ENCODE data around the gene IPO5. TPM values are rescaled to one million over a fixed set of nuclear protein-coding genes. Genes with fewer than 3 reads are reported as not detected.
A peak's percentile ranks its signal among the peaks of the same experiment; 100 is the strongest.
"Not testable (repeated sequence)": the region's sequence is repeated elsewhere in the genome, so short reads cannot be mapped to it uniquely, and the experiment has no call there.

Gene IPO5
- total RNA-seq, 8 experiments from 2014 or later, result 80.4 to 173 (median 129) TPM

DNA sequence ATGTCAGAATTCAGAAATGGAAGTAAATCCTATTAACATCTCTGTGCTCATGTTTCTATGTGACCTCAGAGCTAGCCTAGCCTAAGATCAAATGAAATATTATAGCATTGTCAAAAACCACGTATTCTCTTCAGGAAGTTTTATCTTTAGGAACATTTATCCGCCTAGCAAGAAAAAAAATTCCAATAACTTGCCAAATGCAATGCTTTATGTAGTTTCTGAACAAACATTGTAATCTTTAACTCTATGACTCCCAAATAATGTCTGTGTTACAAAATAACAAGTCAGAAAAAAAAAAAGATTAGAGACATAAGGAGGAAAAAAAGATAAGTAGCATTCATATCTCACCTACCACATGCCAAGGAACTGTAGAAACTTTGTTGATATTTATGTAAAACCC, 18.4 kb upstream of the IPO5 start:
- Histone ChIP-seq H3K4me1 (replicated peaks in 1 of 2) (peaks cover 3 to 14% of the 10 kb centered on the region in 2 donors), H3K4me3 (no peak overlapping the region), H3K27ac (no peak overlapping the region)
- in situ Hi-C loops (cut with MboI; ENCODE audit: low pct_unique_long_range_greater_than_20kb in 2 of 9, low sequenced_read_pairs in 9 of 9, unreplicated experiment in 9 of 9), result no loop called here
- whole genome bisulfite sequencing, 10 experiments, result 14 to 95% (median 86%) methylated on average over 1 to 2 of the region's 2 CpGs
- no peak for ATAC-seq (replicated peaks in 6 of 8)

DNA sequence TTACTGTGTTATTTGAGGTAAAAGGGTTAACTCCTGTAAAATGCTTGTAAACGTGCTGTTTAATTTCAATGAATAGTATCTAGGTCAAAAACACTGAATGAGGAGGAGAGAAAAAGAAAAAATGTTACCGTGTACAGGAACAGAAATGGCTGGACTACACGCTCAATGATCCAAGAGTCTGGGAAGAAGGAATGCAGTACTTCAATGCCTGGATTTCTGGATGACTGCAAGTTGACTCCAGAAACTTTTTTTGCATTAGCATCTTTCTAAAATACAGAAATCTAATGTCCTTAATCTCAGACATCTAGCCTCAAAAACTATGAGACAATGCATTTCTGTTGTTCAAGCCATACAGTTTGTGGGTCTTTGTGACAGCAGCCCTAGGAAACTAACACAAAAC, 17.4 kb upstream of the IPO5 start:
- Histone ChIP-seq H3K27ac (no peak overlapping the region), H3K4me3 (no peak overlapping the region), H3K4me1 (replicated peaks in 1 of 2) (peaks cover 3 to 14% of the 10 kb centered on the region in 2 donors)
- in situ Hi-C loops (cut with MboI; ENCODE audit: low pct_unique_long_range_greater_than_20kb in 2 of 9, low sequenced_read_pairs in 9 of 9, unreplicated experiment in 9 of 9), result no loop called here
- ATAC-seq (replicated peaks in 6 of 8), result no peak
- WGBS, 10 experiments, result 50 to 100% (median 75%) methylated on average over 1 to 3 of the region's 3 CpGs; no CpG with 5 or more reads in 2 of the 10 experiments

DNA sequence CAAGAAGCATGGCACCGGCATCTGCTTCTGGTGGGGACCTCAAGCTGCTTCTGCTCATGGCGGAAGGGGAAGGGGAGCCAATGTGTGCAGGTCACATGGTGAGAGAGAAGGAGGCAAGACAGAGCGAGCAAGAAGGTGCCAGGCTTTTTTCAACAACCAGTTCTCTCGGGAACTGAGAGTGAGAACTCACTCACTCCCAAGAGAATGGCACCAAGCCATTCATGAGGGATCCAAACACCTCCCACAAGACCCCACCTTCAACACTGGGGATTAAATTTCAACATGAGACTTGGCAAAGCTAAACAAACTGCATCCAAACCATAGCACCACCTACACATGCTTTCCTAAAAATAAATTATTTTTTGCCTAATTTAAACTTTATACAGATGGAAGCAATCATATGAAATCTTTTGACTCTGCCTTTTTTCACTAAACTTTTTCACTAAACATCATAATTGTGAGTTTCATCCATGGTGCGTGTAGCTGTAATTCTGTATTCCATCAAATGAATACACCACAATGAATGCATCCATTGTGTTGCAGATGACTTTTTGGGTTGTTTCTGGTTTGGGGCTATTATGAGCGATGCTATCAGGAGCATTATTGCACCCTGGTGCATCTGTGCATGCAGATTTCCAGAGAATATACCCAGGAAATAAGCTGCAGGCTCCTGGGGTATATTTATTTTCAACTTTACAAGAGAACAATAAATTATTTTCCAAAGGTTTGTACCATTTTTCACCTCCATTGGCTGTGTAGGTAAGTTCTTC, 14.6 kb upstream of the IPO5 start:
- in situ Hi-C loops (cut with MboI; ENCODE audit: low pct_unique_long_range_greater_than_20kb in 2 of 9, low sequenced_read_pairs in 9 of 9, unreplicated experiment in 9 of 9), result no loop called here
- Histone ChIP-seq H3K4me3 (no peak overlapping the region), H3K4me1 (replicated peaks in 1 of 2) (peaks cover 3 to 14% of the 10 kb centered on the region in 2 donors), H3K27ac (no peak overlapping the region)
- WGBS, 10 experiments, result 11 to 90% (median 52%) methylated on average over 1 to 5 of the region's 6 CpGs
- ATAC-seq (replicated peaks in 6 of 8), result no peak

DNA sequence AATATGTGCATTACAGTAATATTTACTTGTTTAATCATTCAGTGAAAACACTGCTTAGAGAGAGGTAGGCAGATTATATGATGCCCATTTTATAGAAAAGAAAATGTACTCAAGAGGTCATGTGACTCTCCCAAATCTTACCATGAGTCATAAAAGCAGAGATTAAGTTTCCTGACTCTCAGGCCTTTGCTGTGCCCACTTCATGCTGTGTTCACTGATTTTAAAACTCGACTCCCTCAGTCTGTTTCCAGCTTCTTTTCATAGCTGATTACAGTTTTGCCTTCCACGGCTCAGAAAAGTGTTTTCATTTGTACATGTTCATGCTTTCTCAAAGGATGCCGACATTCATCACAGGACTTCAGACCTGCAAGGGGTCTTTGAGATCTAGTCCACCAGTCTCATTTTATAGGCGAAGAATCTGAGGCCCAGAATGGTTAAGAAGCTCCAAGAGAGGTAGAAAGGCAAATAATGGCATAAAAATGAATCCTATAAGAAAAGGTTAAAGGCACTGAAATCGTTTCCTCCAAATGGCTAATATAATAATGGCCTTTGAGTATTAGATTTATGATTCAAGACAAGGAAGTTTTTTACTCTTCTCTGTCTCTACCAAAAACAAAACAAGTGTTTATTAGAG, 9.0 kb upstream of the IPO5 start:
- Histone ChIP-seq H3K4me3 (no peak overlapping the region), H3K27ac (no peak overlapping the region), H3K4me1 (replicated peaks in 1 of 2) (no peaks in the 10 kb centered on the region)
- peak in 1 of 8 experiments; percentile 38 for ATAC-seq (replicated peaks in 6 of 8)
- in situ Hi-C loops (cut with MboI; ENCODE audit: low pct_unique_long_range_greater_than_20kb in 2 of 9, low sequenced_read_pairs in 9 of 9, unreplicated experiment in 9 of 9), result no loop called here
- 38 to 100% (median 70%) methylated on average over 1 to 4 of the region's 5 CpGs for WGBS, 10 experiments

DNA sequence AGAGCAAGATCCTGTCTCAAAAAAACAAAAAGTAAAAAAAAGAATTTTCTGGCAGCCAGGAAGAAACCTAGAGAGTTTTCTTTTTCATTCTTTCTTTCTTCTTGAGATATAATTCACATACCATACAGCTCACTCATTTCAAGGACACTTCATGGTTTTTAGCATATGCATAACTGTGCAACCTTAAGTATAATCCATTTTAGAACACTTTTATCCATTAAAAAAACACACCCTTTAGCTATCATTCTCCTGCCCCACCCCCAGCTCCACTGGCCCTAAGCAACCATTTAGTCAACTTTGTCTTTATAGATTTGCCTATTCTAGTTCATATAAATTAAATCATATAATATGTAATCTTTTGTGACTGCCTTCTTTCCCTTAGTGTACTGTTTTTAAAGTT, 8.1 kb upstream of the IPO5 start:
- Histone ChIP-seq H3K4me1 (replicated peaks in 1 of 2) (no peaks in the 10 kb centered on the region), H3K4me3 (no peak overlapping the region), H3K27ac (no peak overlapping the region)
- in situ Hi-C loops (cut with MboI; ENCODE audit: low pct_unique_long_range_greater_than_20kb in 2 of 9, low sequenced_read_pairs in 9 of 9, unreplicated experiment in 9 of 9), result no loop called here
- peak in 2 of 8 experiments; percentile 77 to 83 for ATAC-seq (replicated peaks in 6 of 8)

DNA sequence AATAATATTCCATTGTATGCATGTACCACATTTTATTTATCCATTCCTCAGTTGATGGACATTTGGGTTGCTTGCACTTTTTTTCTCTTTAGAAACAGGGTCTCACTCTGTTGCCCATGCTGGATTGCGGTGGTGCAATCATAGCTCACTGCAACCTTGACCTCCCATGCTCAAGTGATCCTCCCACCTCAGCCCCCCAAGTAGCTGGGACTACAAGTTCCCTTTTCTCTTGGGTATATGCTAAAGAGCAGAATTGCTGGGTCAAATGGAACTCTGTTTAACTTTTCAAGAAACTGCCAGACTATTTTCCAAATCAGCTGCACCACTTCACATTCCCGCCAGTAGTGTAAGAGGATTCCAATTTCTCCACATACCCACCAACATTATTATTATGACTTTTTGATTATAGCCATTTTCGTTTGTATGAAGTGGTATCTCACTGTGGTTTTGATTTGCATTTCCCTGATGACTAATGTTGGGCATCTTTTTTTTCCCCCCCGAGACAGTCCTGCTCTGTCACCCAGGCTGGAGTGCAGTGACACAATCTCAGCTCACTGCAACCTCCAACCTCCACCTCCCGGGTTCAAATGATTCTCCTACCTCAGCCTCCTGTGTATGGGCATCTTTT, 7.6 kb upstream of the IPO5 start:
- in situ Hi-C loops (cut with MboI; ENCODE audit: low pct_unique_long_range_greater_than_20kb in 2 of 9, low sequenced_read_pairs in 9 of 9, unreplicated experiment in 9 of 9), result no loop called here
- peak in 1 of 8 experiments; percentile 28 for ATAC-seq (replicated peaks in 6 of 8)
- H3K4me1 ChIP-seq (replicated peaks in 1 of 2), result no peaks in the 10 kb centered on the region
- no peak overlapping the region for H3K27ac ChIP-seq
- 0 to 100% (median 89%) methylated on average over 1 to 4 of the region's 5 CpGs; no CpG with 5 or more reads in 1 of the 10 experiments for WGBS, 10 experiments
- H3K4me3 ChIP-seq, result no peak overlapping the region

DNA sequence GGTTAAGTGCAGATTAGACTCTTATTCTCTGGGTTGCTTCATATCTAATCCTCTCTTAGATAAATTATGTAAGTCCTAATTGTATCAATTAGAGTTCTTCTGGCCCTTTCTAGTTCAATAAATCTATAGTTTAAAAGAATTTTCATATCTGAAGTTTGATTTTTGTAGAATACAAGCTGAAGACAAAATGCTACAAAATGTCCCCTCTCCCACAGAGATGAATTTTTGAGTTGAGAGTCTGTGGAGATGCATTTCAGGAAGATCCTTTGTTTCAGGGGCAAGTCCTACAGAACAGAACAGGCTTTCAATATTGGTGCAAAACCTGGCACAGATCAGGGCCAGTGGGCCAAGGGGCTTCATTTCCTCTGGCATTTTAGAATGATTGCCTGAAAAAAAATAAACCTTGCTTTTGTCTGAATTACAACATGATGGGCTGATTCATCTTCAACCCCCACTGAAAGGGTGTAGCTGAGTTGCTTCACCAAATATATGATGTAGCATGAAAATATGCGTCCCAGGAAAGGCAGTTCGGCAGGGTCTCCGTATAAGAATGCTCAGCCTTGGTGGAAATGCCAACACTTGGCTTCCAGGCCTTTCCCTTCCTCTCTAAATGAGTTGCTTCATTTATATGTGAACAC, 6.4 kb upstream of the IPO5 start:
- ATAC-seq (replicated peaks in 6 of 8), result peak in 2 of 8 experiments; percentile 51 to 54
- in situ Hi-C loops (cut with MboI; ENCODE audit: low pct_unique_long_range_greater_than_20kb in 2 of 9, low sequenced_read_pairs in 9 of 9, unreplicated experiment in 9 of 9), result no loop called here
- WGBS, 10 experiments, result 13 to 100% (median 95%) methylated on average over 3 of the region's 3 CpGs; no CpG with 5 or more reads in 6 of the 10 experiments
- H3K4me3 ChIP-seq, result no peak overlapping the region
- H3K4me1 ChIP-seq (replicated peaks in 1 of 2), result no peaks in the 10 kb centered on the region
- no peak overlapping the region for H3K27ac ChIP-seq

DNA sequence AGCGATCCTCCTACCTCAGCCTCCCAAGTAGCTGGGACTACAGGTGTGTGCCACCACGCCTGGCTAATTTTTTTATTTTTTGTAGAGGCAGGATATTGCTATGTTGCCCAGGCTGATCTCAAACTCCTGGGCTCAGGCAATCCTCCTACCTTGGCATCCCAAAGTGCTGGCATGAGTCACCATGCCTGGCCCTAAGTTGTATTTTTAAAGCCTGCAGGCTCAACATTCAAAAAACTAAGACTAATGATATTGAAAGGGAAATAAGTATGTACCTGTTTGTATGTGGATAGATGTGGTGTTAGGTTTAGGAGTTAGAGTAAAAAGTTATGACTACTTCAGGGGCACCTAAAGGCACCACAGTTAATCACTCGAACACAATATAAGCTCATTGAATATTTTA, 5.4 kb upstream of the IPO5 start:
- ATAC-seq (replicated peaks in 6 of 8), result no peak
- no peak overlapping the region for H3K27ac ChIP-seq
- in situ Hi-C loops (cut with MboI; ENCODE audit: low pct_unique_long_range_greater_than_20kb in 2 of 9, low sequenced_read_pairs in 9 of 9, unreplicated experiment in 9 of 9), result no loop called here
- 67 to 100% (median 100%) methylated on average over 1 to 3 of the region's 3 CpGs; no CpG with 5 or more reads in 1 of the 10 experiments for WGBS, 10 experiments
- H3K4me1 ChIP-seq (replicated peaks in 1 of 2), result no peaks in the 10 kb centered on the region
- H3K4me3 ChIP-seq, result no peak overlapping the region

DNA sequence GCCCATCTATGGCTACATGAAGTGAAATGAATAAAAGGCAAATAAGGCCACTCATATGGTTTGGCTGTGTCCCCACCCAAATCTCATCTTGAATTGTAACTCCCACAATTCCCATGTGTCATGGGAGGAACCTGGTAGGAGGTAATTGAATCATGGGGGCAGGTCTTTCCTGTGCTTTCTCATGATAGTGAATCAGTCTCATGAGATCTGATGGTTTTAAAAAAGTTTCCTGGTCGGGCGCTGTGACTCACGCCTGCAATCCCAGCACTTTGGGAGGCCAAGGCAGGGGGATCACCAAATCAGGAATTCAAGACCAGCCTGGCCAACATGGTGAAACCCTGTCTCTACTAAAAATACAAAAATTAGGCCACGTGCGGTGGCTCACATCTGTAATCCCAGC, 4.2 kb upstream of the IPO5 start:
- in situ Hi-C loops (cut with MboI; ENCODE audit: low pct_unique_long_range_greater_than_20kb in 2 of 9, low sequenced_read_pairs in 9 of 9, unreplicated experiment in 9 of 9); H3K4me3 ChIP-seq; H3K27ac ChIP-seq; ATAC-seq (replicated peaks in 6 of 8); H3K4me1 ChIP-seq (replicated peaks in 1 of 2): not testable (repeated sequence)
- 90 to 94% (median 93%) methylated on average over 2 to 5 of the region's 5 CpGs; no CpG with 5 or more reads in 7 of the 10 experiments for WGBS, 10 experiments

DNA sequence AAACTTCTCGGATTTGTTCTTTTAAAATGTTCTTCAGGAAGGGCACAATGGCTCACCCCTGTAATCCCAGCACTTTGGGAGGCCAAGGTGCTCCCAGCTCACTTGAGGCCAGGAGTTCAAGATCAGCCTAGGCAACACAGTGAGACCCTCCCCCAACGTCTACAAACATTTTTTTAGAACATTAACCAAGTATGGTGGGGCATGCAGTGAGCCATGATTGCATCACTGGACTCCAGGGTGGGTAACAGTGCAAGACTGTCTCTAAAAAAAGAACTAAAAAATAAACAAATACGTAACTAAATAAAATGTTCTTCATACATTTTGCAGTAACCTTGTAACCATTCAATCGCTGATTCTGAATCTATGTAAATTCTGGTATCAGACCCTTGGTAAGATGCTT, 2.1 kb upstream of the IPO5 start:
- Histone ChIP-seq H3K4me1 (replicated peaks in 1 of 2) (no peaks in the 10 kb centered on the region), H3K27ac (no peak overlapping the region), H3K4me3 (no peak overlapping the region)
- WGBS, 10 experiments, result 85 to 100% (median 100%) methylated on average over 1 to 4 of the region's 4 CpGs; no CpG with 5 or more reads in 2 of the 10 experiments
- no peak for ATAC-seq (replicated peaks in 6 of 8)
- in situ Hi-C loops (cut with MboI; ENCODE audit: low pct_unique_long_range_greater_than_20kb in 2 of 9, low sequenced_read_pairs in 9 of 9, unreplicated experiment in 9 of 9), result loop anchor here in 1 of 9 experiments (25.0 kb wide), 1 partner anchor 89 kb away; no protein-coding TSS in a partner anchor

DNA sequence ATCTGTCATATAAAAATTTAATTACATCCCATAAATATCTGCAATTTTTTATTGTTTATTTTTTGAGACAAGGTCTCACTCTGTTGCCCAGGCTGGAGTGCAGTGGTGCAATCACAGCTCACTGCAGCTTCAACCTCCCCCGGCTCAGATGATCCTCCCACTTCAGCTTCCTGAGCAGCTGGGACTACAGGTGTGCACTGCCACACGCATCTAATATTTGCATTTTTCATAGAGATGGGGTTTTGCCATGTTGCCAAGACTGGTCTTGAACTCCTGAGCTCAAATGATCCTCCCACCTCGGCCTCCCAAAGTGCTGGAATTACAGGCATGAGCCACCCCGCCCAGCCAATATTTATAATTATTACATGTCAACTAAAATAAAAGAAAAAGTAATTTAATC, 644 bp upstream of the IPO5 start:
- ATAC-seq (replicated peaks in 6 of 8); H3K27ac ChIP-seq; H3K4me3 ChIP-seq; H3K4me1 ChIP-seq (replicated peaks in 1 of 2): not testable (repeated sequence)
- WGBS, 10 experiments, result 41 to 100% (median 92%) methylated on average over 1 to 3 of the region's 4 CpGs; no CpG with 5 or more reads in 3 of the 10 experiments
- in situ Hi-C loops (cut with MboI; ENCODE audit: low pct_unique_long_range_greater_than_20kb in 2 of 9, low sequenced_read_pairs in 9 of 9, unreplicated experiment in 9 of 9), result loop anchor here in 1 of 9 experiments (25.0 kb wide), 1 partner anchor 91 kb away; no protein-coding TSS in a partner anchor

DNA sequence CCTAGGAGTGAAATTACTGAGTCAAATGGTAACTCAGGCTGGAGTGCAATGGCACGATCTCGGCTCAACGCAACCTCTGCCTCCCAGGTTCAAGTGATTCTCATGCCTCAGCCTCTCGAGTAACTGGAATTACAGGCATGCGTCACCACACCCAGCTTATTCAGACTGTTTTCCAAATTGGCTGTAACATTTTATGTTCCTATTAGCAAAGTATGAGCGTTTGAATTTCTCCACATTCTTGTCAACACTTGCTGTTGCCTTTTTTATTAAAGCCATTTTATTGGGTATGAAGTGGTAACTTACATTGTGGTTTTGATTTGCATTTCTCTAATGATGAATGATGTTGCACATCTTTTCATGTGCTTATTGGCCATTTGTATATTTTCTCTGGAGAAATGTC, 7.9 kb downstream of the IPO5 start:
- ATAC-seq (replicated peaks in 6 of 8), result peak in 2 of 8 experiments; percentile 29 to 81
- in situ Hi-C loops (cut with MboI; ENCODE audit: low pct_unique_long_range_greater_than_20kb in 2 of 9, low sequenced_read_pairs in 9 of 9, unreplicated experiment in 9 of 9), result loop anchor here in 1 of 9 experiments (25.0 kb wide), 1 partner anchor 99 kb away; no protein-coding TSS in a partner anchor
- no peaks in the 10 kb centered on the region for H3K4me1 ChIP-seq (replicated peaks in 1 of 2)
- no peak overlapping the region for H3K4me3 ChIP-seq
- H3K27ac ChIP-seq, result no peak overlapping the region
- 28 to 100% (median 75%) methylated on average over 2 to 6 of the region's 6 CpGs; no CpG with 5 or more reads in 1 of the 10 experiments for WGBS, 10 experiments

DNA sequence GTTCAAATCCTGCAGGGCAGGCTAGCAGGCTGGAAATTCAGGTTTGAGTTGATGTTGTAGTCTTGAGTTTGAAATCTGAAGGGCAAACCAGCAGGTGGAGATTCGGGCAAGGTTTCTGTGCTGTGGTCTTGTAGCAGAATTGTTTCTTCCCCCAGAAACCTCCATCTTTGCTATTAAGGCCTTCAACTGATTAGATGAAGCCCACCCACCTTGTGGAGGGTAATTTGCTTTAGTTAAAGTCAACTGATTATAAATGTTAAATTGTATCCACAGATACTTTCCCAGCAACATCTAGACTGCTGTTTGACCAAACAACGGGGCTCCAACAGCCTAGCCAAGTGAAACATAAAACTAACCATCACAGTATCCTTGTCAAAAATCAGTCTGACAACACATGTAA, 9.4 kb downstream of the IPO5 start:
- ATAC-seq (replicated peaks in 6 of 8), result no peak
- in situ Hi-C loops (cut with MboI; ENCODE audit: low pct_unique_long_range_greater_than_20kb in 2 of 9, low sequenced_read_pairs in 9 of 9, unreplicated experiment in 9 of 9), result loop anchor here in 1 of 9 experiments (25.0 kb wide), 1 partner anchor 101 kb away; no protein-coding TSS in a partner anchor
- Histone ChIP-seq H3K27ac (no peak overlapping the region), H3K4me3 (no peak overlapping the region), H3K4me1 (replicated peaks in 1 of 2) (no peaks in the 10 kb centered on the region)
- 62 to 100% (median 92%) methylated on average over 1 to 2 of the region's 2 CpGs; no CpG with 5 or more reads in 2 of the 10 experiments for WGBS, 10 experiments

All from motor neuron (in vitro differentiated cells).